HUES6 (cell line): ENCODE results near the gene WFIKKN1.

Source experiments
- H3K27ac ChIP-seq: 2 replicates; pipeline ENCODE4 v1.7.0; 2013; ENCODE audit warnings: low read depth, mild to moderate bottlenecking, low read length, inconsistent platforms
- H3K27me3 ChIP-seq: 2 replicates; pipeline ENCODE4 v1.6.1; 2013; ENCODE audit warnings: low read length; ENCODE audit not compliant: control insufficient read depth, insufficient read depth
- H3K36me3 ChIP-seq: 2 replicates; pipeline ENCODE4 v1.6.1; 2013; ENCODE audit warnings: low read length; ENCODE audit not compliant: control insufficient read depth, insufficient read depth
- H3K4me1 ChIP-seq: 2 replicates; pipeline ENCODE4 v1.6.1; 2013; ENCODE audit warnings: low read length; ENCODE audit not compliant: control insufficient read depth, insufficient read depth
- H3K4me3 ChIP-seq: 2 replicates; pipeline ENCODE4 v1.5.1; 2013; ENCODE audit warnings: low read depth, low read length
- H3K9ac ChIP-seq: one replicate; pipeline ENCODE4 v1.6.1; 2013; ENCODE audit warnings: mild to moderate bottlenecking, low read length
- H3K9me3 ChIP-seq: 2 replicates; pipeline ENCODE4 v1.6.1; 2013; ENCODE audit warnings: low read depth, low read length; ENCODE audit not compliant: control insufficient read depth, insufficient read depth

Gene WFIKKN1

DNA sequence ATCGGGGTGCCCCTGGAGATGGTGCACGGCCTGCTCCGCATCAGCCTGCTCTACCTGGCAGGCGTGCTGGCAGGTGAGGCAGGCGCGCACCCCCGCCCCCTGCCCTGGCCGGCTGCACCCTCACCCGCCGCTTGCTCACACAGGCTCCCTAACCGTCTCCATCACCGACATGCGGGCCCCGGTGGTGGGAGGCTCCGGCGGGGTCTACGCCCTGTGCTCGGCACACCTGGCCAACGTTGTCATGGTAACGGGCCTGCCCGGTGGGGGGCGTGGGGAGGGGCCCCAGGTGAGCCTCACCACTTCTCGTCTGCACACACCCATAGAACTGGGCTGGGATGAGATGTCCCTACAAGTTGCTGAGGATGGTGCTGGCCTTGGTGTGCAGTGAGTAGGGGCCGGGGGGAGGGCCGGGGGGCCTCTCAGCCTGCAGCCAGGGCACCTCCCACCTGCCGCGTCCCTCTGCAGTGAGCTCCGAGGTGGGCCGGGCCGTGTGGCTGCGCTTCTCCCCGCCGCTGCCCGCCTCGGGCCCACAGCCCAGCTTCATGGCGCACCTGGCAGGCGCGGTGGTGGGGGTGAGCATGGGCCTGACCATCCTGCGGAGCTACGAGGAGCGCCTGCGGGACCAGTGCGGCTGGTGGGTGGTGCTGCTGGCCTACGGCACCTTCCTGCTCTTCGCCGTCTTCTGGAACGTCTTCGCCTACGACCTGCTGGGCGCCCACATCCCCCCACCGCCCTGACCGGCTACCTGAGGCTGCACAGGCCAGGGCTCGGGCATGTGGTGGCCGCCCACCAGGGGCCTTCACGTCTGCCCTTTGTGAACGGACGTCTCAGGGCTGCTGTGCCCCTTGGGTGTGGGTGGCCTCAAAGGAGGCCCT is 46.8 kb downstream of the WFIKKN1 start:
- peaks cover 42% of the 10 kb centered on the region for H3K4me1 ChIP-seq
- no peak overlapping the region for H3K27ac ChIP-seq
- peaks cover 32% of the 10 kb centered on the region for H3K36me3 ChIP-seq
- no peak overlapping the region for H3K9ac ChIP-seq
- H3K9me3 ChIP-seq: no peaks in the 10 kb centered on the region
- H3K27me3 ChIP-seq: no peaks in the 10 kb centered on the region
- H3K4me3 ChIP-seq: peak overlapping the region; percentile 20

GRCh38 chr16:678209-678857 is 47.5 kb downstream of the WFIKKN1 start:
- no peak overlapping the region for H3K9ac ChIP-seq
- no peak overlapping the region for H3K27ac ChIP-seq
- H3K9me3 ChIP-seq: no peaks in the 10 kb centered on the region
- no peaks in the 10 kb centered on the region for H3K27me3 ChIP-seq
- peak overlapping the region; percentile 84; the same call in 1 of the 2 replicates for H3K4me3 ChIP-seq
- H3K36me3 ChIP-seq: peaks cover 31% of the 10 kb centered on the region
- peaks cover 48% of the 10 kb centered on the region for H3K4me1 ChIP-seq

DNA sequence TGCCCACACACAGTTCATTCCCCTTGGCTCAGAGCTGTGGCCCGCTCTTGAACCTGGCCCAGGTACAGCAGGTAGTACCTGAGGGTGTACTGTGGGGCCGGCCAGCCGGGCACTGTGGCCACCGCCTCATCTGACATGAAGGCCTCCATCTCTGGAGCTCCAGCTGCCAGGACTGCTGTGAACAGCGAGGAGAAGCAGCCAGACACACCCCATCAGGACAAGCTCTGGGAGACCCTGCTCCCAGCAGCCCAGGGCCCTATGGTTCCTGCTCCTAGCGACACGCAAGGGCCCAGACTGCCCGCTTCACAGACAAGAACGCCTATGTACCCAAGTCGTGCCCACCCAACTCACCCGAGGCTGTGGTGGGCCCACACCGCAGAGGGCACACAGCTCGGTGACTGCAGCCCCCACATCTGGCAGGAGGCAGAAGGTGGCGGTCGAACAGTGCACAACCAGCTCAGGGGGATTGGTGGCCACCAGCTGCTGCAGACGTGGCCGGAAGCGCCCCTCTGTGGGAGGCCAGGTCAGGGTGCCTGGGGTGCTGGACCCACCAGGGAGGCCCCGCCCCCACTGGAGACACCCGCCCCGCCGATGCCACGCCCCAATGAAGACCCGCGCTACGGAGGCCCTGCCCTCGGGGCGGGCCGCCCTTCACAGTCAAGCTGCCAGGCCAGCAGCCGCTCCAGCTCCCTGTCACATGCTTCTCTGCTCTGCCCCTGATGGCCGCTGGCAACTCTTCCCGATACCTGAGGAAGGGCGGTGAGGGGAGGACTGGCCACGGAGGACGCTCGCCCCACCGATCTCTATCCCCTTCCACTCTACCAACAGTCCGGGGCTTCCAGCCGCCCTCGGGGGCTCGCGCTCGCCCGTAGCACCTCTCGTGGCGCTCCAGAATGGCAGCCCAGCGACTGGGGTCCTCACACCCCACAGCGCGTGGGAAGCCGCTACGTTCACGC is 48.4 kb downstream of the WFIKKN1 start:
- H3K27me3 ChIP-seq: no peaks in the 10 kb centered on the region
- peaks cover 24% of the 10 kb centered on the region for H3K36me3 ChIP-seq
- peak overlapping the region; percentile 49 for H3K9ac ChIP-seq
- H3K9me3 ChIP-seq: no peaks in the 10 kb centered on the region
- H3K4me3 ChIP-seq: peak overlapping the region; percentile 84
- peaks cover 49% of the 10 kb centered on the region for H3K4me1 ChIP-seq
- no peak overlapping the region for H3K27ac ChIP-seq

DNA sequence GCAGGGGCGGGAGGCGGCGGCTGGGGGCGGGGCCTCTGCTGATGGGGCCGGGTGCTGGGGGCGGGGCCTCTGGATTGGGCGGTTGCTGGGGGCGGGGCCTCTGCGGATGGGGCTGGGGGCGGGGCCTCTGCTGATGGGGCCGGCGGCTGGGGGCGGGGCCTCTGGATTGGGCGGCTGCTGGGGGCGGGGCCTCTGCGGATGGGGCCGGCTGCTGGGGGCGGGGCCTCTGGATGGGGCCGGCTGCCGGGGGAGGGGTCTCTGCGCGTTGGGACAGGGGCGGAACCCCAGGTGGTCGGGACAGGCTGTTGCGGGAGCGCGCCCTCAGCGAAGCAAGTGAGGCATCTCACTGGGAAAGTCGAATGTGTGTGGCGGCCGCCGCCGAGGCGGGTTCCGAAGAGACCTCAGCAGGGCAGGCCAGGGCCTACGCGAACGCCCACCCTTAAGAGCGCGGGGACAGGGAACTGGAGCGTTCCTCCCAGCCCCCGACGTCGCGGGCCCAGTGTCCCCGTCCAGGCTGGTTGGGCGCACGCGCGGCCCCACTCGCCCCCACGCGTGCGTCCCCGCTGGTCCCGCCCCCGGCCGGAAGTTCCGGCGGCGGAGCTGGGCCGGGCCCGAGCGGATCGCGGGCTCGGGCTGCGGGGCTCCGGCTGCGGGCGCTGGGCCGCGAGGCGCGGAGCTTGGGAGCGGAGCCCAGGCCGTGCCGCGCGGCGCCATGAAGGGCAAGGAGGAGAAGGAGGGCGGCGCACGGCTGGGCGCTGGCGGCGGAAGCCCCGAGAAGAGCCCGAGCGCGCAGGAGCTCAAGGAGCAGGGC is 49.2 kb downstream of the WFIKKN1 start, which contains the start of gene STUB1:
TSS of gene STUB1 (plus strand) at position 597 of the 811 bp plus-strand sequence. CDS start at position 713, 116 bp downstream.
- Histone ChIP-seq H3K36me3 (peaks cover 22% of the 10 kb centered on the region), H3K4me3 (peak within 1 kb of the TSS; percentile 86), H3K9me3 (no peaks in the 10 kb centered on the region), H3K27ac (no peak within 1 kb of the TSS; the same call in 1 of the 2 replicates), H3K27me3 (no peaks in the 10 kb centered on the region), H3K9ac (peak within 1 kb of the TSS; percentile 86), H3K4me1 (peaks cover 40% of the 10 kb centered on the region)

GRCh38 chr16:680625-680945 is 49.8 kb downstream of the WFIKKN1 start:
- peak overlapping the region; percentile 86 for H3K4me3 ChIP-seq
- peaks cover 37% of the 10 kb centered on the region for H3K4me1 ChIP-seq
- no peak overlapping the region for H3K27ac ChIP-seq
- no peaks in the 10 kb centered on the region for H3K27me3 ChIP-seq
- no peaks in the 10 kb centered on the region for H3K9me3 ChIP-seq
- peak overlapping the region; percentile 86 for H3K9ac ChIP-seq
- H3K36me3 ChIP-seq: peaks cover 25% of the 10 kb centered on the region

DNA sequence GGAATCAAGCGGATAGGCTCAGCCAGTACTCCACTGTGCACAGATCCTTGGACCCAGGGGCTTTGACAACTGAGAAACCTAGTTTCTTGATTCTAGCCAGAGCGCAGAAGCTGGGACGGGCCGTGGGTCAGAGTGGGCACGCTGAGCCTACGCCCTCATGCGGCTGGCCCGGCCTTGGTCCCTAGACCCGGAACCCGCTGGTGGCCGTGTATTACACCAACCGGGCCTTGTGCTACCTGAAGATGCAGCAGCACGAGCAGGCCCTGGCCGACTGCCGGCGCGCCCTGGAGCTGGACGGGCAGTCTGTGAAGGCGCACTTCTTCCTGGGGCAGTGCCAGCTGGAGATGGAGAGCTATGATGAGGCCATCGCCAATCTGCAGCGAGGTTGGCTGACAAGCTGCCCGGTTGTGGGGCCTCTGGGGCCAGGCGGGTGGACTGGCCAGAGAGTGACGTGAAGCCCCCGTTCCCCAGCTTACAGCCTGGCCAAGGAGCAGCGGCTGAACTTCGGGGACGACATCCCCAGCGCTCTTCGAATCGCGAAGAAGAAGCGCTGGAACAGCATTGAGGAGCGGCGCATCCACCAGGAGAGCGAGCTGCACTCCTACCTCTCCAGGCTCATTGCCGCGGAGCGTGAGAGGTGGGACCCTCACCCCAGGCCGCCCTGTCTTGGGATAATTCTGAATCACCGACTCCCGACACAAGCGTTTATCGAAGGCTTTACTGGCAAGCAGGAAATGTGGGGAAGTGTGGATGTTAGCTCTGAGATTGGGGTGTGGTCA is 50.4 kb downstream of the WFIKKN1 start:
- peak overlapping the region; percentile 86 for H3K4me3 ChIP-seq
- H3K9me3 ChIP-seq: no peaks in the 10 kb centered on the region
- H3K4me1 ChIP-seq: peaks cover 37% of the 10 kb centered on the region
- H3K27me3 ChIP-seq: no peaks in the 10 kb centered on the region
- H3K27ac ChIP-seq: no peak overlapping the region
- H3K36me3 ChIP-seq: peaks cover 25% of the 10 kb centered on the region
- peak overlapping the region; percentile 86 for H3K9ac ChIP-seq

GRCh38 chr16:681746-682427 is 51.1 kb downstream of the WFIKKN1 start:
- Histone ChIP-seq H3K36me3 (peaks cover 31% of the 10 kb centered on the region), H3K4me1 (peaks cover 32% of the 10 kb centered on the region), H3K27me3 (no peaks in the 10 kb centered on the region), H3K4me3 (peak overlapping the region; percentile 86), H3K9me3 (no peaks in the 10 kb centered on the region), H3K27ac (no peak overlapping the region), H3K9ac (no peak overlapping the region)

DNA sequence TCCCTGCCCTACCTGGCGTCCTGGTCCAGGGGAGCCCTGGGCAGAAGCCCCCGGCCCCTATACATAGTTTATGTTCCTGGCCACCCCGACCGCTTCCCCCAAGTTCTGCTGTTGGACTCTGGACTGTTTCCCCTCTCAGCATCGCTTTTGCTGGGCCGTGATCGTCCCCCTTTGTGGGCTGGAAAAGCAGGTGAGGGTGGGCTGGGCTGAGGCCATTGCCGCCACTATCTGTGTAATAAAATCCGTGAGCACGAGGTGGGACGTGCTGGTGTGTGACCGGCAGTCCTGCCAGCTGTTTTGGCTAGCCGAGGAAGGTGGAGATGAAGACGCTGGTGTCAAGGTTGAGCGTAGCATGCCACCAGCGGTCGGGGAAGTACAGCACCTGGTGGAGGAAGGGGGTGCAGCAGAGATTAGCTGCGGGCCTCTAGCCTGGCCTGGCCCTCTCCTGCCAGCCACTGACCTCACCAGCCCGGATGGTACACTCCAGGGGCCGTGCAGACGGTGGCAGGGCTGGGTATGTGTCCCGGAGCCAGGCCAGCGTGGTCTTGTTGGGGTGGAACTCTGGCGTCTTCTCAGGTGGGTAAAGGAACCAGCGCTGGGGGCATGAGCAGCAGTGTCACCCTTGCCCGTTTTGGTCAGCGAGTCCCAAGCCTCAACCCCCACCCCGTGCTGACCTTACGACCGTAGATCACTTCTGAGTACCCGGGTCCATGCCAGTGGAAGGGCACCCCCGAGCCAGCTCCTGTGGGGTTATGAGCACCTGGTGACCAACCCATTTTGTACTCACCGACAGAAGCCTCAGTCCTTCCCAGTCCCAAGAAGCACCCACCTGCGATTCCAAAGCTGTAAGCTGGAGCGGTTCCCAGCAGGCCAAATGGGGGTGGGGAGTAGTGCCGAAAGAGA is 52.0 kb downstream of the WFIKKN1 start:
- peaks cover 24% of the 10 kb centered on the region for H3K4me1 ChIP-seq
- peak overlapping the region; percentile 98 for H3K4me3 ChIP-seq
- H3K9ac ChIP-seq: no peak overlapping the region
- H3K27ac ChIP-seq: no peak overlapping the region
- H3K36me3 ChIP-seq: peaks cover 40% of the 10 kb centered on the region
- no peaks in the 10 kb centered on the region for H3K9me3 ChIP-seq
- no peaks in the 10 kb centered on the region for H3K27me3 ChIP-seq
